Measurements from ENCODE around the gene PHKB.
A peak's percentile ranks its signal among the peaks of the same experiment; 100 is the strongest.

Gene PHKB

DNA sequence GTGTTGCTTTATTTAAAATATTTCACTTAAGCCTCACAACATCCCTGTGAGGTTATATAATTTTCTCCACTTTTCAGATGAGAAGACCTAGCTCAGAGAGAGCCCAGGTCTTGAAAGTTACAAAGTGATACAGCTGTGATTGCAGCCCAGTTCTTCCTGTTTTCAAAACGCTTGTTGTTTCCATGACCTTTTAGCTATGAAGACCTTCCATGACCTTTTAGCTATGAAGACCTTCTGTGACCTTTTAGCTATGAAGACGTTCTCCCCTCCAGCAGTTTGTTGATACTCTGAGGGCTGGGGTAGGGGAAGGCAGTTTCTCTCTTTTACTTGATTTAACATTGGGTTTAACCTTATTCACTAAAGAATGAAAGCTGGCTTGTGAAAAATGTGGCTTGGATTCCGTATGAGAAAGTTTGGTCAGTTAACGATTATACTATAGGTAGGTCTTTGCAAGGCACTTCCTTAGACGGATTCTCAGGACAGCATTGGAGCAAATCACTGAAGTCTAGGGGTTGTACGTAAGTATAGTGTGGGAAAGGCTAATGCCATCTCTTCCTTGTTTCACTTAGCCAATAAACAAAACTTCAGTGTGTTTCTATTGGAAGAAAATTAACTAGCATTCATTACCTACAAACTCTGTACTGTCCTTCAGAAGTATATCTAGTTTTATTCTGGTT lies 20.7 kb downstream of the PHKB start:
- H3K27ac Mint-ChIP-seq, result no peak overlapping the region
- H3K4me3 Mint-ChIP-seq, result no peak overlapping the region
- peaks cover 4% of the 10 kb centered on the region for H3K4me1 Mint-ChIP-seq (ENCODE audit: low read depth)
- H3K27me3 Mint-ChIP-seq (ENCODE audit: low read depth), result no peaks in the 10 kb centered on the region
- no peaks in the 10 kb centered on the region for H3K9me3 Mint-ChIP-seq
- no peaks in the 10 kb centered on the region for H3K36me3 Mint-ChIP-seq (ENCODE audit: low read depth)

DNA sequence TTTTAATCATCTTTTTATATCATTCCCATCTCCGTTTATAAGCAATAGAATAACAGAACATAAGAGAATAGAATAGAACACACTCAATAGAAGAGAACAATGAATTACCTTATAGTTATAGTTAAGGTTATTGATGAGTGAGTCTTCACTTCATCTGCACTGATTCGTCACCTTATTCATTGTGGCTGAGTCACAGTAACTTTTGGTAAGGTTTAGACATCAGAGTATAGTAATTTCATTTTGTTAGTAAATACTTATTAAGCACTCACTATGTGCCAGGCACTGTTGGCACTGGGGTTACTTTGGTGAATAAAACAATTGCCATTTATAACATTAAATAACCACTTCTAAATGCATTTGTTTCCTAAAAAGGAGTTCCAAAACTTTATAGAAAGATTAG lies 22.5 kb downstream of the PHKB start:
- Mint-ChIP-seq H3K36me3 (ENCODE audit: low read depth) (no peaks in the 10 kb centered on the region), H3K4me3 (no peak overlapping the region), H3K27me3 (ENCODE audit: low read depth) (no peaks in the 10 kb centered on the region), H3K4me1 (ENCODE audit: low read depth) (peaks cover 4% of the 10 kb centered on the region), H3K9me3 (no peaks in the 10 kb centered on the region), H3K27ac (no peak overlapping the region)

DNA sequence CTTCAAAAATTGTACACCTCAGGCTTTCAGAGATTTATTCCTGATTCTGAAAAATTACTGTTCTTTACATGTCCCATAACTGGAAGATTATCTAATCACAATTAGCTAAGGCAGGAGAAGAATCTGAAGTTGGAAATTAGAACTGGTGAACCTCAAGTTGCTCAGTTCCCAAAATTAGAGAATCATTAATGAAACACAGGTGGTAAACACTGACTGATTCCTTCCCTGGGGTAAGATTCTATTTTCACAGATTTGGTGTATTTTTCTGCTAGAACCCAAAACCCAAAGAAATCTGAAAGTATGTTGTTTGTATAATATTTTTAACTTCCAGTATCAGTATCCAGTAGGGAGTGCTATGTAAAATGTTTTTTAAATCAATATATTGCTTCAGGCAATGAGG lies 25.7 kb downstream of the PHKB start:
- no peak overlapping the region for H3K27ac Mint-ChIP-seq
- peaks cover 3% of the 10 kb centered on the region for H3K36me3 Mint-ChIP-seq (ENCODE audit: low read depth)
- no peak overlapping the region for H3K4me3 Mint-ChIP-seq
- H3K4me1 Mint-ChIP-seq (ENCODE audit: low read depth), result peaks cover 2% of the 10 kb centered on the region
- H3K9me3 Mint-ChIP-seq, result peaks cover 16% of the 10 kb centered on the region
- no peaks in the 10 kb centered on the region for H3K27me3 Mint-ChIP-seq (ENCODE audit: low read depth)

DNA sequence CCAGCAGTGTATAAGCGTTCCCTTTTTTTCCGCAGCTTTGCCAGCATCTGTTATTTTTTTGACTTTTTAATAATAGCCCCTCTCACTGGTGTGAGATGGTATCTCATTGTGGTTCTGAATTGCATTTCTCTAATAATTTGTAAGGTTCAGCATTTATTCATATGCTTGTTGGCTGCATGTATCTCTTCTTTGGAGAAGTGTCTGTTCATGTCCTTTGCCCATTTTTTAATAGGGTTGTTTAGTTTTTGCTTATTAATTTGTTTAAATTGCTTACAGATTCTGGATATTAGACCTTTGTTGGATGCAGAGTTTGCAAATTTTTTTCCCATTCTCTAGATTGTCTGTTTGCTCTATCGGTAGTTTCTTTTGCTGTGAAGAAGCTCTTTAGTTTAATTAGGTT lies 26.9 kb downstream of the PHKB start:
- Mint-ChIP-seq H3K9me3 (peaks cover 16% of the 10 kb centered on the region), H3K4me1 (ENCODE audit: low read depth) (peaks cover 8% of the 10 kb centered on the region), H3K4me3 (no peak overlapping the region), H3K36me3 (ENCODE audit: low read depth) (peaks cover 5% of the 10 kb centered on the region), H3K27ac (no peak overlapping the region), H3K27me3 (ENCODE audit: low read depth) (no peaks in the 10 kb centered on the region)

DNA sequence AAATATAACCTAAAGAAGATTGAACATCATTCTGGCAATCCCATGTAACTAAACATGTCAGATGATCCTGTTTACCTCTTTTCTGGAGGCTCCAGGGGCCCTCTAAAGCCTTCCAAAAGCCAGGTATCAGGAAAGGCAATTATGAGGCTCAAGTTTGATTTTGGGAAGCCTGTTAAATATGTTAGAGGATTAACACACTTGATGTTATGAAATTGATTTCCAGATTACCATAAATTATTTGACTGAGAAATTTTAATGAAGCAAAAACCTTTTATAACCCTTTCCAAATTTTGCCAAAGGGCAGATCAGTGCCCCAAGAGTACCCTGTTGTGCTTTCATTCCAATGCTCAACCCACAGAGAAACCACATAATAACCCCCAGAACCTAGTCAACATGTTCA lies 29.3 kb downstream of the PHKB start:
- no peak overlapping the region for H3K4me3 Mint-ChIP-seq
- peaks cover 16% of the 10 kb centered on the region for H3K9me3 Mint-ChIP-seq
- no peak overlapping the region for H3K27ac Mint-ChIP-seq
- H3K4me1 Mint-ChIP-seq (ENCODE audit: low read depth), result peaks cover 10% of the 10 kb centered on the region
- no peaks in the 10 kb centered on the region for H3K27me3 Mint-ChIP-seq (ENCODE audit: low read depth)
- peaks cover 5% of the 10 kb centered on the region for H3K36me3 Mint-ChIP-seq (ENCODE audit: low read depth)

DNA sequence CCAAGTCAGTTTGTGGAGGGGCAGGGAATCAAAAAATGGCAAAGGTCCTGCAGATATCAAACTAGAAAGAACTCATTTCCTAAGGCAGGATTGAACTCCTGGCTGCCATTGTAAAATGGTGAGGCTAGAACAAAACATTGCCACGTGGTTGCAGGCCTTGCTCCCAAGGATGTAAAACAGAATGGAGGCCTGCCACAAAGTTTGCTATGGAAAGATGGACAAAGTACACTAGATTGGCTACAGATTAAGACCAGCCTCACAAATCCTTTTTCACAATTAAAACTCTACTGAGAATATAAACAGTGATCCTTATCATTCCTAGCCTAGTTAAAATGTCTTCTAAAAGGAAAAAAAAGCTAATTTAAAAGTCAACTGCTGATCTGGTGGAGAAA lies 30.9 kb downstream of the PHKB start:
- Mint-ChIP-seq H3K27me3 (ENCODE audit: low read depth) (no peaks in the 10 kb centered on the region), H3K4me3 (no peak overlapping the region), H3K4me1 (ENCODE audit: low read depth) (peaks cover 10% of the 10 kb centered on the region), H3K36me3 (ENCODE audit: low read depth) (peaks cover 5% of the 10 kb centered on the region), H3K9me3 (peaks cover 16% of the 10 kb centered on the region), H3K27ac (no peak overlapping the region)

DNA sequence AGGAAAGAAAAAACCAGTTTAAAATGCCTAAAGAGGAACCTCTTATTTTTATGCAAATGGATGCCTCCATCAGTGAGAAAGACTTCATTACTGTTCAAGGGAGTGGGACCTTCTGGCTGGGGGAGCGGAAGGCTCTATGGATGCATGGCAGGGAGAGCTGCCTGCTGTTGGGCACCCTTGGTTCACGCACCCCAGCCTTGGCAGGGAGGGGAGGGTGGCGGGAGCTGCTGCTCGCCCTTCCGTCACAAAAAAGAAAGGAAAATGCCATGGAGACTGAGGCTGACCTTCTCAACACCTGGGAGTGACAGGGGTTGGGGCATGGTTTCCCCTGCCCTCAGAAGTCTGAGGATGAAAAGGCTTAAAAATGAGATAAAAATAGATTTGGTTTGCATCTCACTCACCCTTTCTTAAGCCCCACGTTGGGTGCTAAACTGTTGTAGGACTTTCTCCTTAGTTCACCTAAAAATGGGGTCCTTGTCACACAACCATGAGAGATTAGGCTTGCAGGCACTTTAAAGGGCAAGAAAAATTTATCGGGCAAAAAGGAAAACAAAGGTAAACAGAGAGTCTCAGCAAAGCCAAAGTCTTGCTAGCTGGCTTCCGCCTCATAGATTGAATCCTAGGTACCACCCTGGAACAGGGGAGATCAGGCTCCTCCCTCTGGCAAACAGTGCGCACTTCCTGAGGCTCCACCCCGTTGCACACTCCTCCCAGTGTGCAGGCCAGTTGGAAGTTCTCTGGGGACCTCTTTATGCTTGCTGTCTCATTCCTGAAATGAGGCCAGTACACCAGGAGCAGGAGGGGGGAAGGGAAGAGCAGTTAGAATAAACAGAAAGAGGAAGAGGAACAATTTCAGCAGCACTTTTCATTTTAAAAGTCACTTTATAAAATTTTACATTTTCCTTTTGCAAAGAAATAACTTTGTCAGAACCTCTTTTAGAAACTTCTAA lies 31.6 kb downstream of the PHKB start:
- H3K9me3 Mint-ChIP-seq, result peaks cover 16% of the 10 kb centered on the region
- no peaks in the 10 kb centered on the region for H3K27me3 Mint-ChIP-seq (ENCODE audit: low read depth)
- H3K4me3 Mint-ChIP-seq, result peak overlapping the region; percentile 69
- H3K27ac Mint-ChIP-seq, result no peak overlapping the region
- peaks cover 6% of the 10 kb centered on the region for H3K36me3 Mint-ChIP-seq (ENCODE audit: low read depth)
- H3K4me1 Mint-ChIP-seq (ENCODE audit: low read depth), result peaks cover 10% of the 10 kb centered on the region

DNA sequence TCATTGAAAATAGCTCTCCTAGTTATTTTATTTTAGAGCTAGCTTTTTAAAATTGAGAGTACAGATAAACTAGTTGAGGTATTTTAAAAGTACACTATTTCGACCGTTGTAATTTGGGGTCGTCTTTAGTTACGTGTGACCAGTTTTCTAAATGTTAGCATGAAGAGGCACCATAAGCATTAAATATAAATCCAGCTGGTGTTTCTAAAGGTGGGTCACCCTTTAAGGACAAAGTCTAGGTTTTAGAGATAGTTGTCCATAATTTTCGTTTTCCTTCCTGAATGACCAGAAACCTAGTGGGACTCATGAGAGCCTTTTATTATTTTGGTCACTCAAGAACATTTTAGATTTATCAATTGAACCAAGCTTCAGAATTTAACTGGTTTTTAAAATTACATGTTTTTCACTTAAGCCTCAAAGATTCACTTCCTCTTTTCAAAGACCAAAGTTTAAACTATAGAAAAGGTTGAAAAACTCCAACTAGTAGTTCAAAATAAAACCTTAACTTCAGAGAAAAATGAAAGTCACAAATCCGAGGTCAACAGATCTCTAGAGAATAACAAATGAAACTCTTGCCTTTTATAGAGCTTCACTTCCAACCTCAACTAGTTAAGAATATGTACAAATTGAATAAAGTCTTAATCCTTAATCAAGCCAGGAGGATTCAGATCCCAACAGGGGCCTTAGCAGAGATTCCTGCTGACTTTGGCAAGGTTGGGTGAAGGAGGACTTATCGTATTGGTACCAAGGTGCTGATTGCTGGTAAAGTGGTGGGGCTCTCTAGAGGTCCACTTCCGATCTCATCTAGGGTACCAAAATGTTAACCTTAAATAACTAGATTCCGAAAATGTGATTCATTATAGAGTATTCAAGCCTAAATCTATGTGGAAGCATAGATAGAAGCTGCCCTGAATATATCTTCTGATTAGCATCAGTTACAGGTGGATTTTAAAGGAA lies 32.5 kb downstream of the PHKB start:
- H3K4me1 Mint-ChIP-seq (ENCODE audit: low read depth), result peaks cover 10% of the 10 kb centered on the region
- peaks cover 16% of the 10 kb centered on the region for H3K9me3 Mint-ChIP-seq
- H3K36me3 Mint-ChIP-seq (ENCODE audit: low read depth), result peaks cover 11% of the 10 kb centered on the region
- H3K27ac Mint-ChIP-seq, result no peak overlapping the region
- no peak overlapping the region for H3K4me3 Mint-ChIP-seq
- H3K27me3 Mint-ChIP-seq (ENCODE audit: low read depth), result no peaks in the 10 kb centered on the region

DNA sequence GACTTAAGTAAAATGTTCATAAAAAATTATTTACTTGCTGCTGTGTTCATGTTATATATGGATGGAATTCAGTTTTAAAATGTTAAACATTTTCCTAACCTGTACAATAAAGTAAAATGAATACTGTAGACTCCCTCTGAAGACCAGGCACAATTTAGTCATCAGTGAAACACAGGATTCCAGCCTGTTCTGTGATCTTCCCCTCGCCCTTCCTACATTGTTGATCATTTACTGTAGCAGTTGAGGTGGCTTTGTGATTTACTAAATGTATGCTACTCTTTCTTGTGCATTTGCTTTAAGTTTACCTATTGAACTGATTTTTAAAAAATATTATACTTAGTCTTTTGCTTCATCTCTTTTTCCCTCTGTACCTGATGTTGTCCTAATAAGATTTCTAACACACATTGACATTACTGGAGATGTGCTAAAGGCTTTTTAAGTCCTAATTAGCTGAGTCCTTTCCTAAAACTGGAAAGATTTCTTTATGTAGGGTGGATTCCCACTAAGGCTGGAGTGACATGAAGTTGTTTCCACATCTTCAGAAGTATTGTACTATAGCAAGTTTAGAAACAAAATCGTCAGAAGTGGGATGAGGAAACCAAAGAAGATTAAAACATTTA lies 38.1 kb downstream of the PHKB start:
- H3K4me3 Mint-ChIP-seq, result no peak overlapping the region
- no peak overlapping the region for H3K27ac Mint-ChIP-seq
- no peaks in the 10 kb centered on the region for H3K9me3 Mint-ChIP-seq
- no peaks in the 10 kb centered on the region for H3K4me1 Mint-ChIP-seq (ENCODE audit: low read depth)
- peaks cover 29% of the 10 kb centered on the region for H3K36me3 Mint-ChIP-seq (ENCODE audit: low read depth)
- H3K27me3 Mint-ChIP-seq (ENCODE audit: low read depth), result no peaks in the 10 kb centered on the region

DNA sequence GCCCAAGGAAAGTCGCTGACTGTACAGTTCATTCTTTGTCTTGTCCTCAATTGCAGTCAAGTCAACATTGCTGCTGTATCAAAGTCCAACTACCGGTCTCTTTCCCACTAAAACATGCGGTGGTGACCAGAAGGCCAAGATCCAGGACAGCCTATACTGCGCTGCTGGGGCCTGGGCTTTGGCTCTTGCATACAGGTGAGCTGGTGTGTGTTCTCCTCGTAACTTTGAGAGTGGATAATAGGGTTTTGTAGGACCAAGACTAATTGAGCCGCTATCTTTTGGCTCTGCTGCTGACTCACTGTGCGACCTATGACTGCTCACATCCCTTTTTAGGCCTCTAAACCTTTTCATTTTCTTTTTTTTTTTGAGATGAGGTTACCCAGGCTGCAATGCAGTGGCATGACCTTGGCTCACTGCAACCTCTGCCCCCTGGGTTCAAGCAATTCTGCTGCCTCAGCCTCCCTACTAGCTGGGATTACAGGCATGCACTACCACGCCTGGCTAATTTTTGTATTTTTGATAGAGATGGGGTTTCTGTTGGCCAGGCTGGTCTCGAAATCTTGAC lies 38.7 kb downstream of the PHKB start:
- Mint-ChIP-seq H3K4me3 (no peak overlapping the region), H3K27ac (no peak overlapping the region), H3K4me1 (ENCODE audit: low read depth) (no peaks in the 10 kb centered on the region), H3K36me3 (ENCODE audit: low read depth) (peaks cover 34% of the 10 kb centered on the region), H3K9me3 (no peaks in the 10 kb centered on the region), H3K27me3 (ENCODE audit: low read depth) (no peaks in the 10 kb centered on the region)

DNA sequence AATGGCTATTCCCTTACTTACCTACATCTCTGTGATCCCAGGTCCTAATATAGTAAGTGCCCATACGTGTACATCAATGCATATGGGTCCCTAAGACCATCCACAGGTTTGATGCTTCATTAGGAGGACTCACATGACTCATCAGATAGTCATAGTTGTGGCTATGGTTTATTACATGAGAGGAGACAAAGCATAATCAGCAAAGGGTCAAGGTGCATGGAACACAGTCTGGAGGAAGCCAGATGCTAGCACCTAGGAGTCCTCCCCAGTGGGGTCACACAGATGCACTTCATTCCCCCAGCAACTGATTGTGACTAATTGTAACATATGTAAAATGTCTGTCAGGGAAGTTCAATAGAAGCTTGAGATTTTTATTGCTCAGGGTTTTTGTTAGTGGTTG lies 42.8 kb downstream of the PHKB start:
- no peak overlapping the region for H3K4me3 Mint-ChIP-seq
- H3K27me3 Mint-ChIP-seq (ENCODE audit: low read depth), result no peaks in the 10 kb centered on the region
- peaks cover 2% of the 10 kb centered on the region for H3K4me1 Mint-ChIP-seq (ENCODE audit: low read depth)
- H3K36me3 Mint-ChIP-seq (ENCODE audit: low read depth), result peaks cover 39% of the 10 kb centered on the region
- H3K27ac Mint-ChIP-seq, result no peak overlapping the region
- no peaks in the 10 kb centered on the region for H3K9me3 Mint-ChIP-seq

DNA sequence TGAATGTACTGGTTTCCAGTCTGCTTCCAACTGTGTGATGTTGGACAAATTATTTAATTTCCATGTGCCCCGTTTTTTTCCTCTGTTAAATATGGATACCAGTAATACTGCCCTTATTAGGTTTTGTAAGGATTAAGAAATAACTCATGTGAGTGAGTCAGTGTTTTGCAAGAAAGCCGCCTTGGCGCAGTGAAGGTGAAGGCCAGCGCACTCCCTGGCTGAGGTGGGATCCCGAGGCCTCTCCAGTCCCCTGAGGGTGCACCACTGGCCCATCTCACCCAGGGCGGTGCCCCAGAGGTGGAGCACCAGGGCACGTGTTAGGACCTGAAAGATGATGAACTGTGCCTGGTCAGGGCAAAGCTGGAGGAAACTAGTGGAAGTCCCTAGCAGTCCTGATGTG lies 43.5 kb downstream of the PHKB start:
- no peaks in the 10 kb centered on the region for H3K9me3 Mint-ChIP-seq
- peaks cover 35% of the 10 kb centered on the region for H3K36me3 Mint-ChIP-seq (ENCODE audit: low read depth)
- no peak overlapping the region for H3K27ac Mint-ChIP-seq
- H3K4me1 Mint-ChIP-seq (ENCODE audit: low read depth), result peaks cover 2% of the 10 kb centered on the region
- no peak overlapping the region for H3K4me3 Mint-ChIP-seq
- H3K27me3 Mint-ChIP-seq (ENCODE audit: low read depth), result no peaks in the 10 kb centered on the region

DNA sequence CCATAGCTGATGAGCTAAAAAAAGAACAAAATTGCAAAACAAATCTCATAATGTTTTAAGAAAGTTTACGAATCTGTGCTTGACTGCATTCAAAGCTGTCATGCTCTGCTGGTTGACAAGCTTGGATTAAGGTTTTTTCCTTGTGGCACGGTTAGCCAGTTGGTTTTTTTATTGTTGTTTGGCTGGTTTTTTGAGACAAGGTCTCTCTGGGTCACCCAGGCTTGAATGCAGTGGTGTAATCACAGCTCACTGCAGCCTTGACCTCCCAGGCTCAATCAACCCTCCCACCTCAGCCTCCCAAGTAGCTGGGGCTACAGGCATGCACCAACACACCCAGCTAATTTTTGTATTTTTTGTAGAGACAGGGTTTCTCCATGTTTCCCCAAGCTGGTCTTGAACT lies 45.7 kb downstream of the PHKB start:
- Mint-ChIP-seq H3K27ac (no peak overlapping the region), H3K27me3 (ENCODE audit: low read depth) (no peaks in the 10 kb centered on the region), H3K4me3 (no peak overlapping the region), H3K36me3 (ENCODE audit: low read depth) (peaks cover 32% of the 10 kb centered on the region), H3K4me1 (ENCODE audit: low read depth) (peaks cover 2% of the 10 kb centered on the region), H3K9me3 (no peaks in the 10 kb centered on the region)

DNA sequence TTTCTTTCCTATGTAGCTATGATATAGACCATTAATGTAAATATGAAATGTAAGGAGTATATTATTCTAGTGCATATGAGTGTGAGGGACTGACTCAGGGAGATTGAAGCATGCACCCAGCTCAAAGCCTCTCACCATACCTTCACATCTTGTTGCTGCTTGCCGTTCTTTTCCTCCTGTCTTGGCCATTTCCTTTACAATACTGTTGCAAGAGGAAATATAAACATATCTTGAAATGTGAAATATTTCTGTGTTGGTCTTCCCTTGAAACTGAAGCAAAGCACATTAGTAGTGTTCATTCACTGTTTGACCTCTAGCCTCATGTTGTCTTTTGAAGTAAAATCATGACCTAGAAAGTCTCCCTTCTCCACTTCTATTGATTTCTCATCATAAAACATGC lies 46.6 kb downstream of the PHKB start:
- Mint-ChIP-seq H3K27ac (no peak overlapping the region), H3K27me3 (ENCODE audit: low read depth) (no peaks in the 10 kb centered on the region), H3K36me3 (ENCODE audit: low read depth) (peaks cover 35% of the 10 kb centered on the region), H3K9me3 (no peaks in the 10 kb centered on the region), H3K4me3 (no peak overlapping the region), H3K4me1 (ENCODE audit: low read depth) (peaks cover 2% of the 10 kb centered on the region)

Data from T-helper 1 cell treated with Interleukin-12 subunit alpha and Interleukin-12 subunit beta and Interleukin-4 antibody, amounts not matched to agents 30 μg/mL and 1 μg/mL, for 36 hours (primary cell).